Measurements from ENCODE around the gene MAMDC2.

The MAMDC2 gene

GRCh38 chr9:70066418-70066817 is 22.8 kb downstream of the MAMDC2 start:
- no peak for DNase-seq

GRCh38 chr9:70066874-70067273 is 23.2 kb downstream of the MAMDC2 start:
- no peak for DNase-seq

- no peak for DNase-seq
These were observed 26.1 kb downstream of the MAMDC2 start for GRCh38 chr9:70069704-70070103.

GRCh38 chr9:70073193-70073592 is 29.5 kb downstream of the MAMDC2 start:
- no peak for DNase-seq

- no peak for DNase-seq
These were observed 30.1 kb downstream of the MAMDC2 start for GRCh38 chr9:70073756-70074155.

- DNase-seq = no peak
These were observed 33.0 kb downstream of the MAMDC2 start for GRCh38 chr9:70076678-70077077.

GRCh38 chr9:70079417-70080037 is 35.9 kb downstream of the MAMDC2 start:
- peak; percentile 85 for DNase-seq

- peak; percentile 80 for DNase-seq
These were observed 37.0 kb downstream of the MAMDC2 start for GRCh38 chr9:70080481-70081119.

GRCh38 chr9:70081120-70081495 is 37.5 kb downstream of the MAMDC2 start:
- DNase-seq = no peak

- no peak for DNase-seq
These were observed 39.8 kb downstream of the MAMDC2 start for GRCh38 chr9:70083429-70083828.

GRCh38 chr9:70085241-70085640 is 41.6 kb downstream of the MAMDC2 start:
- no peak for DNase-seq

- DNase-seq = no peak
These were observed 47.5 kb downstream of the MAMDC2 start for GRCh38 chr9:70091103-70091502.

- DNase-seq = peak; percentile 53
These were observed 47.9 kb downstream of the MAMDC2 start for GRCh38 chr9:70091572-70091971.

GRCh38 chr9:70092190-70092589 is 48.5 kb downstream of the MAMDC2 start:
- peak; percentile 17 for DNase-seq

- DNase-seq = no peak
These were observed 49.4 kb downstream of the MAMDC2 start for GRCh38 chr9:70093095-70093494.

GRCh38 chr9:70093944-70094343 is 50.3 kb downstream of the MAMDC2 start:
- DNase-seq = no peak

GRCh38 chr9:70094747-70095146 is 51.1 kb downstream of the MAMDC2 start:
- DNase-seq = no peak

GRCh38 chr9:70097187-70097586 is 53.5 kb downstream of the MAMDC2 start:
- no peak for DNase-seq

- DNase-seq = no peak
These were observed 56.7 kb downstream of the MAMDC2 start for GRCh38 chr9:70100362-70100761.

- DNase-seq = no peak
These were observed 57.6 kb downstream of the MAMDC2 start for GRCh38 chr9:70101265-70101664.

- DNase-seq = no peak
These were observed 61.5 kb downstream of the MAMDC2 start for GRCh38 chr9:70105147-70105546.

GRCh38 chr9:70106571-70106970 is 62.9 kb downstream of the MAMDC2 start:
- DNase-seq = no peak

- DNase-seq = no peak
These were observed 63.9 kb downstream of the MAMDC2 start for GRCh38 chr9:70107558-70107957.

GRCh38 chr9:70108181-70108580 is 64.5 kb downstream of the MAMDC2 start:
- no peak for DNase-seq
